ENCODE measurements around the gene RARG.
A peak's percentile ranks its signal among the peaks of the same experiment; 100 is the strongest.

RARG gene

GRCh38 chr12:53252349-53252916, 20.4 kb upstream of the RARG start:
- CTCF ChIA-PET = interaction anchor here (0.7 to 4.6 kb wide), 4 partner anchors 14 to 39 kb away, joined by 3 to 53 read pairs (median 5); partner anchors contain the start of gene ESPL1
- no peaks in the 10 kb centered on the region for H3K9me3 ChIP-seq (ENCODE audit: control insufficient read depth, insufficient read depth, low read depth, low read length)
- H3K4me3 ChIP-seq (ENCODE audit: low read depth, low read length) = peak overlapping the region; percentile 91
- H3K27ac ChIP-seq (ENCODE audit: extremely low read depth, low read depth, low read length) = peak overlapping the region; percentile 61; the same call in 1 of the 2 replicates
- H3K36me3 ChIP-seq (ENCODE audit: control insufficient read depth in 2 of 2, insufficient read depth in 1 of 2, low read length in 2 of 2) = peaks cover 0 to 22% of the 10 kb centered on the region in 2 experiments; a peak in 1 of 3 replicates
- POLR2A ChIA-PET = interaction anchor here (0.9 to 2.1 kb wide), 2 partner anchors 17 to 32 kb away, joined by 3 to 8 read pairs; no protein-coding TSS in a partner anchor
- peaks cover 4% of the 10 kb centered on the region; the same call in 1 of the 2 replicates for H3K4me1 ChIP-seq (ENCODE audit: control insufficient read depth, insufficient read depth, low read length)
- TF ChIP-seq ZNF48 (tag by site-specific recombination; IDR thresholded peaks at IDR 0.05) (no peak), ZNF366 (tag by site-specific recombination; conservative IDR thresholded peaks at IDR 0.05) (0 out of 2 replicates have a peak, but pooled peaks have one; percentile 14), ZBTB20 (tag by site-specific recombination; IDR thresholded peaks at IDR 0.05) (peak; percentile 40), ZFHX2 (tag by site-specific recombination; conservative IDR thresholded peaks at IDR 0.05) (0 out of 2 replicates have a peak, but pooled peaks have one; percentile 10), ZFP69B (tag by site-specific recombination; IDR thresholded peaks at IDR 0.05) (no peak), ZBTB10 (tag by site-specific recombination; IDR thresholded peaks at IDR 0.05) (0 out of 2 replicates have a peak, but pooled peaks have one; percentile 71), ZNF214 (tag by site-specific recombination; IDR thresholded peaks at IDR 0.05; ENCODE audit: borderline replicate concordance) (no peak), SP7 (tag by site-specific recombination; IDR thresholded peaks at IDR 0.05) (peak; percentile 7; the same call in 1 of the 2 replicates), ZNF350 (tag by site-specific recombination; IDR thresholded peaks at IDR 0.05) (no peak), ZNF169 (tag by site-specific recombination; IDR thresholded peaks at IDR 0.05) (no peak), ZNF639 (tag by site-specific recombination; IDR thresholded peaks at IDR 0.05) (0 out of 2 replicates have a peak, but pooled peaks have one; percentile 9), ZNF623 (tag by site-specific recombination; IDR thresholded peaks at IDR 0.05) (no peak), ZFP37 (tag by site-specific recombination; IDR thresholded peaks at IDR 0.05) (peak; percentile 23; the same call in 1 of the 2 replicates), PATZ1 (tag by site-specific recombination; IDR thresholded peaks at IDR 0.05) (peak; percentile 3; the same call in 1 of the 2 replicates), ZNF776 (tag by site-specific recombination; IDR thresholded peaks at IDR 0.05; ENCODE audit: borderline replicate concordance) (no peak), ZNF426 (tag by site-specific recombination; IDR thresholded peaks at IDR 0.05) (no peak), ZBTB11 (tag by site-specific recombination; conservative IDR thresholded peaks at IDR 0.05; ENCODE audit: low read depth) (no peak; the same call in 1 of the 2 replicates), SP2 (tag by site-specific recombination; IDR thresholded peaks at IDR 0.05) (0 out of 2 replicates have a peak, but pooled peaks have one; percentile 13), ZBTB7A (tag by site-specific recombination; IDR thresholded peaks at IDR 0.05; ENCODE audit: low read depth) (peak; percentile 80; the same call in 1 of the 2 replicates), ZNF121 (tag by site-specific recombination; IDR thresholded peaks at IDR 0.05) (0 out of 2 replicates have a peak, but pooled peaks have one; percentile 12), ZBTB26 (tag by site-specific recombination; optimal IDR thresholded peaks at IDR 0.05) (peak; percentile 20), ZNF561 (tag by site-specific recombination; IDR thresholded peaks at IDR 0.05; ENCODE audit: borderline replicate concordance) (no peak), ZSCAN4 (tag by site-specific recombination; IDR thresholded peaks at IDR 0.05) (no peak)

Measured in HEK293 (cell line).